HCT116 (cell line): Measurements from ENCODE around the gene SLC25A22.

Source experiments
- CTCF ChIP-seq, 3 experiments: fragments of 200-600 bp in 1 of 3; sonication (generic) in 1 of 3; IDR thresholded peaks in 2 of 3; conservative IDR thresholded peaks in 1 of 3; 2 replicates each; pipeline ENCODE4 v1.5.1; 2012 to 2017; ENCODE audit warnings: low read depth in 2 of 3, low read length in 2 of 3, antibody characterized with exemption in 1 of 3, borderline replicate concordance in 1 of 3, control low read depth in 1 of 3, mild to moderate bottlenecking in 1 of 3, mixed read lengths in 1 of 3, mixed run types in 1 of 3, moderate library complexity in 1 of 3; ENCODE audit not compliant: insufficient read depth in 1 of 3
- EZH2 ChIP-seq: fragments of 200-600 bp; sonication (generic); IDR thresholded peaks from 2 replicates; pipeline ENCODE4 v1.6.1; 2017; ENCODE audit warnings: antibody characterized with exemption, mixed run types
- JUND ChIP-seq: IDR thresholded peaks from 2 replicates; pipeline ENCODE4 v1.6.1; 2012
- POLR2A ChIP-seq: IDR thresholded peaks from 2 replicates; pipeline ENCODE4 v1.7.0; 2011; ENCODE audit warnings: borderline replicate concordance; ENCODE audit not compliant: insufficient read depth, insufficient read length; ENCODE audit errors: extremely low read depth
- POLR2AphosphoS5 ChIP-seq: IDR thresholded peaks from 2 replicates; pipeline ENCODE4 v1.6.1; 2011; ENCODE audit warnings: mild to moderate bottlenecking, low read depth, low read length, moderate library complexity
- SIN3A ChIP-seq: IDR thresholded peaks from 2 replicates; pipeline ENCODE4 v1.6.1; 2012; ENCODE audit warnings: low read depth
- SP1 ChIP-seq: IDR thresholded peaks from 2 replicates; pipeline ENCODE4 v1.6.1; 2012; ENCODE audit warnings: low read depth
- TCF7L2 ChIP-seq: IDR thresholded peaks from 2 replicates; pipeline ENCODE4 v1.7.0; 2011; ENCODE audit warnings: borderline replicate concordance, inconsistent platforms; ENCODE audit not compliant: insufficient read depth, insufficient read length; ENCODE audit errors: extremely low read depth
- ZNF274 ChIP-seq: fragments of 200-500 bp; sonication (Bioruptor generic); IDR thresholded peaks from 2 replicates; pipeline ENCODE4 v1.6.1; 2014; ENCODE audit warnings: mild to moderate bottlenecking, low read depth, low read length, inconsistent platforms

- TF ChIP-seq POLR2A (no peak), CTCF (IDR thresholded peaks at IDR 0.05 in 2 of 3, conservative IDR thresholded peaks at IDR 0.05 in 1 of 3; ENCODE audit: borderline replicate concordance in 1 of 3, insufficient read depth in 1 of 3, low read depth in 2 of 3, low read length in 2 of 3) (0 out of 6 replicates have a peak, but pooled peaks of 1 of the 3 experiments have one; percentile 18), ZNF274 (no peak), TCF7L2 (no peak), POLR2AphosphoS5 (no peak), JUND (no peak), EZH2 (no peak), SP1 (no peak), SIN3A (no peak)
Observed at GRCh38 chr11:761526-762108, 36.5 kb downstream of the SLC25A22 start.
